Measurements from ENCODE around the gene PPP1R2. TPM values are rescaled to one million over a fixed set of nuclear protein-coding genes. Genes with fewer than 3 reads are reported as not detected.

PPP1R2 gene
- total RNA-seq = 33.8 and 41.8 TPM in 2 replicates

GRCh38 chr3:195542698-195543499 lies at the start of gene PPP1R2:
TSS of gene PPP1R2 (minus strand) at chr3:195543325. CDS start at chr3:195543025, 300 bp downstream.

GRCh38 chr3:195583831-195584542 lies 40.9 kb upstream of the PPP1R2 start, which contains the start of gene APOD:
TSS of gene APOD (minus strand) at chr3:195583940. CDS start at chr3:195579461, 4,479 bp downstream.

Other genes with a start within 250 kb of the PPP1R2 start
- gene ACAP2, start 100.3 kb downstream of the PPP1R2 start, total RNA-seq = 22.3 and 30.1 TPM in 2 replicates
- 0.23 TPM in 1 of 2 replicates, not detected in the other for gene APOD, start 40.6 kb upstream of the PPP1R2 start, total RNA-seq
- not detected in 2 replicates for gene MUC20, start 177.7 kb upstream of the PPP1R2 start, total RNA-seq

All from hair follicular keratinocyte (primary cell).